Measurements from ENCODE around the gene TUBB.

GRCh38 chr6:30709101-30709868 is 10.9 kb upstream of the TUBB start:
- no peak for TF ChIP-seq BHLHE40 (IDR thresholded peaks at IDR 0.05; ENCODE audit: borderline replicate concordance)
- TF ChIP-seq SP1 (IDR thresholded peaks at IDR 0.05): no peak
- no peak for TF ChIP-seq ARNT (IDR thresholded peaks at IDR 0.05)
- TF ChIP-seq SUZ12 (IDR thresholded peaks at IDR 0.05): no peak
- TF ChIP-seq FOXM1 (IDR thresholded peaks at IDR 0.05; ENCODE audit: borderline replicate concordance): no peak
- TF ChIP-seq FOXK2 (IDR thresholded peaks at IDR 0.05): no peak
- no peak for TF ChIP-seq ELF4 (IDR thresholded peaks at IDR 0.05)
- no peak for TF ChIP-seq L3MBTL2 (conservative IDR thresholded peaks at IDR 0.05)
- no peak for TF ChIP-seq TARDBP (IDR thresholded peaks at IDR 0.05)
- no peak for TF ChIP-seq NFRKB (IDR thresholded peaks at IDR 0.05)
- TF ChIP-seq HDGF (IDR thresholded peaks at IDR 0.05; ENCODE audit: borderline replicate concordance): no peak
- TF ChIP-seq ZNF384 (IDR thresholded peaks at IDR 0.05): no peak
- TF ChIP-seq CTBP1 (IDR thresholded peaks at IDR 0.05; ENCODE audit: borderline replicate concordance): no peak

Measured in HEK293T (cell line).